HG02938 (cell line): ENCODE results near the gene CNN2.

Experiments used
- ATAC-seq: cut with Tn5 transposase; IDR thresholded peaks from one replicate; pipeline ENCODE4 v1.9.1; 2021; ENCODE audit warnings: mild to moderate bottlenecking, moderate library complexity; ENCODE audit not compliant: unreplicated experiment

The CNN2 gene

GRCh38 chr19:1025960-1026782 is at the start of gene CNN2:
TSS of gene CNN2 (plus strand) at chr19:1026608. CDS start at chr19:1026662, 54 bp downstream.
- ATAC-seq = no peak

- ATAC-seq = no peak
These were observed 49.3 kb upstream of the CNN2 start for GRCh38 chr19:977058-977464.

- no peak for ATAC-seq
These were observed 47.1 kb upstream of the CNN2 start for GRCh38 chr19:979318-979741.

- no peak for ATAC-seq
These were observed 46.0 kb upstream of the CNN2 start for GRCh38 chr19:980133-980998.

- no peak for ATAC-seq
These were observed 43.7 kb upstream of the CNN2 start for GRCh38 chr19:982567-983170.

GRCh38 chr19:984165-984967 is 42.0 kb upstream of the CNN2 start, which contains the start of gene WDR18:
TSS of gene WDR18 (plus strand) at chr19:984345. CDS start at chr19:984354, 9 bp downstream.
- ATAC-seq = peak; percentile 64

GRCh38 chr19:986083-986482 is 40.3 kb upstream of the CNN2 start:
- no peak for ATAC-seq

- ATAC-seq = no peak
These were observed 38.3 kb upstream of the CNN2 start for GRCh38 chr19:988081-988480.

- no peak for ATAC-seq
These were observed 37.9 kb upstream of the CNN2 start for GRCh38 chr19:988510-988909.

- no peak for ATAC-seq
These were observed 36.9 kb upstream of the CNN2 start for GRCh38 chr19:989381-990081.

GRCh38 chr19:990119-990571 is 36.3 kb upstream of the CNN2 start:
- ATAC-seq = no peak

GRCh38 chr19:990746-991145 is 35.7 kb upstream of the CNN2 start:
- ATAC-seq = no peak

GRCh38 chr19:991174-991931 is 35.1 kb upstream of the CNN2 start:
- ATAC-seq = no peak

GRCh38 chr19:991932-992669 is 34.3 kb upstream of the CNN2 start:
- ATAC-seq = no peak

GRCh38 chr19:992670-993055 is 33.7 kb upstream of the CNN2 start:
- ATAC-seq = no peak

- ATAC-seq = no peak
These were observed 33.0 kb upstream of the CNN2 start for GRCh38 chr19:993361-993830.

GRCh38 chr19:993831-994393 is 32.5 kb upstream of the CNN2 start:
- no peak for ATAC-seq

GRCh38 chr19:994516-994915 is 31.9 kb upstream of the CNN2 start:
- ATAC-seq = no peak
